Body of pancreas (tissue), 4 donors: Measurements from ENCODE around the gene DOK3.

Experiments used
- CTCF ChIP-seq, 7 experiments: fragments of 450-650 bp in 4 of 7; fragments of 200-600 bp in 3 of 7; sonication (generic) in 3 of 7; IDR thresholded peaks; one replicate each; pipeline ENCODE4 v1.5.1; 2016 to 2019; ENCODE audit warnings: antibody characterized with exemption in 7 of 7
- POLR2A ChIP-seq, 3 donors: fragments of 450-650 bp; IDR thresholded peaks; one replicate each; pipeline ENCODE4 v1.6.1; 2016; ENCODE audit warnings: antibody characterized with exemption in 3 of 3, mild to moderate bottlenecking in 2 of 3

GRCh38 chr5:177495243-177496060 lies 14.2 kb downstream of the DOK3 start:
- TF ChIP-seq CTCF (IDR thresholded peaks at IDR 0.05) (no peak), POLR2A (IDR thresholded peaks at IDR 0.05) (no peak)
